ENCODE data around the gene TRHDE.

TRHDE gene

DNA sequence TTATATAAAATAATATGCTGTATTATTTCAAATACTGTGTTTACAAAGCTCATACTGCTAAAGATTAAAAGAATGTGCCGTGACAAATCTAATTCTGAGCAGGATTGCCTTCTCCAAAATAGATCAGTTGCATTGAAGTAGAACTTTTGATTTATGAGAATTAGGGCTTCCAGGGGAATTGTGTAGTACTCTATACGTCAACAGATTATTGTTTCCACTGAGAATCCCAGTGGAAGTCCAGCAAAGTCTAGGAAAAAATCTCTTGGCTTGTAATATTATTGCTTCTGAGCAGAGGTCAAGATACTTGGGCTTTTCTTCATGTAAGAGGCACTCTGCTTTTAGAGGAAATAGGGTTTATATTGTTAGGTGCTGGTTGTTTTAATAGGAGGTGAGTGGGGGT is 133.9 kb downstream of the TRHDE start:
- no peak for FAIRE-seq
- DNase-seq (ENCODE audit: insufficient read length, low spot score): no peak

GRCh38 chr12:72432037-72432604 is 160.0 kb downstream of the TRHDE start:
- FAIRE-seq (no peak), DNase-seq (ENCODE audit: insufficient read length, low spot score) (no peak)

DNA sequence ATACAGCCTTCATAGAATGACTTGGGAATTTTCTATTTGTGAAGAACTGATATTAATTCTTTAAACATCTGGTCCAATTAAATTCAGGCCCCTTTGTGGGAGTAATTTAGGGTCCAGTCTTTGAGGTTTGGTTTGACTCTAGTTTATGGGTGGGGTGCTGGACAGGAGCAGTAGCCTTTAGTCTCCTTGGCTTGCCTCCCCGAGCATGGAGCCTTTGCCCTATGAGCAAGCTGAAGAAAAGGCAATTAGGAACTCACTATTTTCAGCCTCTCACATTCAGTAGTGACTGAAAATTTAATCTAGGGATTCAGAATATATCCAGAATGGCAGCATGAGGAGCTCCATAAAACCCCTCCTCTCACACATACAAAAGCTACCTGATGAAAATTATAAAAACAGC is 161.1 kb downstream of the TRHDE start:
- no peak for DNase-seq (ENCODE audit: insufficient read length, low spot score)
- no peak for FAIRE-seq

DNA sequence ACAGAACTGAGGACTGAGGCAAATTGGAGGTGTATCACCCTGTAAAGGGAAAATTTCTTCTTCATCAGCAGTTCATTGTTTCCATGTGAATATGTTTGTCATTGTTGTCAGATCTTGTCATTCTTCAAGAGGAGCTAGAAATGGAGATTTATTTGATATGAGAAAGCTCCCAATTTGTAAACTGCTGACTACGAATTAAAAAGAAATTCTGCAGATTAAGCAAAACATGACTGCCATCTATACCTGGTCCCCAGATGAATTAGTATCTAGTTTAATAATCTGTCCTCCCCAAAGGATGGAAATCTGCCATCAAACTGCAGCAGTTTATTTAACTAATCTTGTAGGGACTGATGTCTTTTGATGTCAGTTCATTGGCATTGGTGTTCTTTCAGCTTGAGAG is 162.8 kb downstream of the TRHDE start:
- no peak for DNase-seq (ENCODE audit: insufficient read length, low spot score)
- FAIRE-seq: no peak

- DNase-seq (ENCODE audit: insufficient read length, low spot score) (no peak), FAIRE-seq (no peak)
These were observed 170.0 kb downstream of the TRHDE start for GRCh38 chr12:72442217-72442616.

GRCh38 chr12:72444125-72444524 is 172.0 kb downstream of the TRHDE start:
- DNase-seq (ENCODE audit: insufficient read length, low spot score) (no peak), FAIRE-seq (no peak)

DNA sequence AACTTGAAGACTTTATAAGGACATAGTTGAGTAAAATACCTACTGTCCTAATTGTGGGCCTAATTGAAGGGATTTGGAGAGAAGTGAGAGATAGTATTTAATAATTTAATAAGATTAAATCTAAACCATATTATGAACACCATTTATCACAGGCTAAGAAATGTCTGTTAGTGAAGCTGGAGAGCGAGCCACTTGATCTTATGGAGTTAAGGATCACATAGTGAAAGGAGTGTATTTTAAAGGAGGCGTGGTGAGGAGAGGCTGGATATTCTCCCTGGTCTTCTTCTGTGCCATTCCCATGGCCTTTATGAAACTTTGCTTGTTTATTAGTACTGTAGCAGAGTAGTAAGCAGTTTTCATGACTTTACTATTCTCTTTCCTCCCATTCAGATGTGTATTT is 172.4 kb downstream of the TRHDE start:
- FAIRE-seq: no peak
- no peak for DNase-seq (ENCODE audit: insufficient read length, low spot score)

DNA sequence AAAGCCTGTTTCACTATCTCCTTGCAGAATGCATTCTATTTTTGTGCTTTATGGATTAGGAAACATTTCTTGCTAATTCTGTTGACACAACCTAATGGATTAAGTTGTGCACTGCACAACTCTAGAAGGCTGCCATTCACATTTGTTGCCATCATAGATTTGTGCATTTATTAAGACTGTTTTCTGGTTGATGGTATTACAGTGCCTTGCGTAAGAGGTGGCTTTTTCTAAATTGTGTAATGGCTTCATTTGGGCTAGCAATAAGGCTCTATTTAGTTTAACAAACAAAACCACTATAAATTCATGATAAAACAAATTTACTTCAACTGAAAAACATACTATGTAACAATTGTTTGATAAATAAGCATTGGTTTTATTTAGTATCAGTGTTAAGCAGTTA is 175.9 kb downstream of the TRHDE start:
- no peak for FAIRE-seq
- DNase-seq (ENCODE audit: insufficient read length, low spot score): no peak

DNA sequence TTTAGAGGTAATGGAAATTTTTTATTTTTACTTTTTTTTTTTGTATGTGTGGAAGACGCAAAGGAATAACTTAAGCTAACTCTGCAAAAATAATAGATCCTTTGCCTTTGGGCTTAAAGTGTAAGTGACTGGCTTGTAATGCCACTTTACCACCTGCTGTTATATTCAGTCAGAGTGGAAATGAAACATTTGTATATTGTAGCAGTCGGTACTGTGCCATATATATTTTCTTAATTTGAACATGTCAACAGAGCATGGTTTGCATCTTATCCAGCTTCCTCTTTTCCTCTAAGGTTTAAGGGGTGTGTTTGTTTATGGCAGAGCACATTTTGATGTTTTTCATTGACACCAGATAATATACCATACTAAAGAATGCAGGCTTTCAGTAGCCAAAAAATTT is 176.6 kb downstream of the TRHDE start:
- FAIRE-seq (no peak), DNase-seq (ENCODE audit: insufficient read length, low spot score) (no peak)

GRCh38 chr12:72453066-72453465 is 180.9 kb downstream of the TRHDE start:
- FAIRE-seq: no peak
- DNase-seq (ENCODE audit: insufficient read length, low spot score): no peak

- FAIRE-seq (no peak), DNase-seq (ENCODE audit: insufficient read length, low spot score) (no peak)
These were observed 181.4 kb downstream of the TRHDE start for GRCh38 chr12:72453550-72453949.

GRCh38 chr12:72464471-72464870 is 192.3 kb downstream of the TRHDE start:
- no peak for FAIRE-seq
- DNase-seq (ENCODE audit: insufficient read length, low spot score): no peak

DNA sequence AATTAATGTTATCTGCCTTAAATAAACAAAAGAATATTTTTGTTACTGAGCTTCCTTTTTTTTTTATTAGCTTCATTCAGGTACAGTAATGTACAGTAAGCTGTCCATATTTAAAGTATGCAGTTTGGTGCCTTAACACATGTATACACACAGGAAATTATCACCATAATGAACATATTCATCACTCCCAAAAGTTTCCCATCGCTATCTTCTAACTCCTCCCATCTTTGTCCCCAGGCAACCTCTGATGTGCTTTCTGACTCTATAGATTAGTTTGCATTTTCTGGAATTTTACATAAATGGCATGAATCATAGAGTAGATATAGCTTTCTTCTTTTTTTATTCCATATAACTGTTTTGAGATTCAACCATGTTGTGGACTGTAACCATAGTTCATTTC is 193.0 kb downstream of the TRHDE start:
- DNase-seq (ENCODE audit: insufficient read length, low spot score) (no peak), FAIRE-seq (no peak)

DNA sequence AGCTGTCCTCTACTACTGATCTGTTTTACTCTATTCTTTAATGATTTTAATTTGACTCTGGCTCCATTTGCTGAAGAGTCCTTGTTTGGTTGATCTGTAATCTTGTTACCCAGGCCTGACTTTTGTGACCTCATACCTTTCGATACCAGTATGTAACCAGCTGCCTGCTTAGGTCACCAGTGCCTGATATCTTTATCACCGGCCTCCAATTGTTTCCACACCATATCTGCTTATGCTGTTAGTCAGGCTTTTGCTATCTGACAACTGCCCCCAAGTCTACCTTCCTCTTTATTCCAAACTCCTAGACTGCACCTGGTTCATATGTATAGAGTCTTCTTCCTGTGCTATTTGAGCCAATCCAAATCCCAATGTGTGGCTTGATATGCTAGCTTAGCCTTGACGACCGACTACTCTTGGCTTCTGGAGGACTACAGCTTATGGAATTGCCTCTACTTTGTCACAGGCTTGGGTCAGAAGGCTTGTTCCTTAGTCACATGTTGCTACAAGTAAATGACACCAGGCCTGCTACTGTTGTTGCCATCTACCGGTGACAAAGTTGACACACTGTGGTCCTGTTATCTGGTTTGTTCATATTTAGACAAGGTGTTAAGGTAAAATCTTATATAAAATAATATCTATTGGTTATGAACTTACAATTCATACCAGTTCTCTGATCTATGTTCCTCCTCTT is 193.9 kb downstream of the TRHDE start:
- DNase-seq (ENCODE audit: insufficient read length, low spot score) (no peak), FAIRE-seq (no peak)

GRCh38 chr12:72467985-72468384 is 195.8 kb downstream of the TRHDE start:
- no peak for DNase-seq (ENCODE audit: insufficient read length, low spot score)
- FAIRE-seq: no peak

DNA sequence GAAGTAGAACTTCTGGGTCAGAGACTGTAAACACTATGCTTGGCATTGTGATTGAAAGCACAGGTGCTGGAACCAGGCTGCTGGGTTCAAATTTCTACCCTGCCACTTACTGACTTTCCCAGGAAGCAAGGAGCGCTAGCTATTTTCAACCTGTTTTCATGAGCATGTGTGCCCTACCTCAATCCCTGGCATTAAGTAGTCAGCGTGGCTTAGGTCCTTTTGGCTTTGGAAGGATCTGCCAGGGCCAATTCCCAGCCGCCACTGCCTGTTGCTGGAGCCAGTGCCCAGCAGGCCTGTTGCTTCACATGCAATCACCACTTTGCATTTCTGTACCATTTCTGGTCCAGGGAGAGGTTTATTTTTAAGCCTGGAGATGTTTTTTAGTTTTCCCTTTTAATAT is 196.3 kb downstream of the TRHDE start:
- FAIRE-seq (no peak), DNase-seq (ENCODE audit: insufficient read length, low spot score) (no peak)

GRCh38 chr12:72471806-72472205 is 199.6 kb downstream of the TRHDE start:
- FAIRE-seq (no peak), DNase-seq (ENCODE audit: insufficient read length, low spot score) (no peak)

GRCh38 chr12:72472350-72472749 is 200.2 kb downstream of the TRHDE start:
- FAIRE-seq: no peak
- no peak for DNase-seq (ENCODE audit: insufficient read length, low spot score)

DNA sequence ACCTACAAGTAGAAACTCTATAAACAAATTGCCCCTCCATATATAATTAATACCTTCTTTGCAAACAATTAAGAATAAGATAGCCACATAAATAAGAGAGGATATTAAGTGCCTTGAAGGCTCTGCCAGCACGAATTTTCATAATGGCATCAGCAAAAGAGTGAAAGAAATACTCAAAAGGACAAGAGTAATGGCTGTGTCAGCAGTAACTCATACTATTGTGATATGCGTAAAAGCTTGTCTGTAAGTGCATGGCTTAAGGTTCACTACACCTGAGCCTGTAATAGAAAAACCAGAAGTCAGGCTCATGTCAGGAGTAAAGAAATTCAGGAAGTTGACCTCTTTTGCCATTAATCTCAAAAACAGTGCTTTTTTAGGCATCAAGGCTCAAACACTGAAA is 204.1 kb downstream of the TRHDE start:
- DNase-seq (ENCODE audit: insufficient read length, low spot score): no peak
- no peak for FAIRE-seq

DNA sequence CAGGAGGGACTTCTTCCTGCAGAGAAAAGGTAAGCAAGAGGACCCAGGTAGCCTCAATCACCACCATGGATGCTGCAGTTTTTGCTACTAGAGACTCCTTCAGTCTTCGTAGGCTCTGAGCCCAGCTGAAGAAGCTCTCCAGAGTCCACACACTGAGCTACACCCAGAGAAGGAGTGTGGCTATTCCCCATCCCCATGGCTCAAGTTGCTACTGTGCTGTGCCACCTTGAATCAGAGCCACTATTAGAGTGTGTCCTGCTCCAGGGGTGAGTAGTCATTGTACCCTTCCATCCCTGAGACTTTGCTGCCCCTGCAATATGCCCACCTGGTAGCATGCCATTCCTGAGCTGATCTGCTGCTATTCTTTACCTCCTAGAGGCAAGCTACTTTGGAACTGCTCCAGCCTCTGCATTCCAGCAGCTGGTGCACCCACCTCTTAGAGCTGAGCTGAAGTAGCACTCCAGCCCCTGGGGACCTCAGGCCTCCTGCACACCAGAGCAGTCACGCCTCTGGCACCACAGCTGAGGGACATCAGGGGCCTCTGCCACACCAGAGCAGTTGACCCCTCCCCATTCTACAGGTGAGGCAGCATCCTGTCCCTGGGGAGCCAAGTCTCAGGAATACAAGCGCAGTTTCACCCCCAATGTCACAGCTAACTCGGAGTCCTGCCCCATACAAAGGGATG is 213.0 kb downstream of the TRHDE start:
- DNase-seq (ENCODE audit: insufficient read length, low spot score) (no peak), FAIRE-seq (no peak)

DNA sequence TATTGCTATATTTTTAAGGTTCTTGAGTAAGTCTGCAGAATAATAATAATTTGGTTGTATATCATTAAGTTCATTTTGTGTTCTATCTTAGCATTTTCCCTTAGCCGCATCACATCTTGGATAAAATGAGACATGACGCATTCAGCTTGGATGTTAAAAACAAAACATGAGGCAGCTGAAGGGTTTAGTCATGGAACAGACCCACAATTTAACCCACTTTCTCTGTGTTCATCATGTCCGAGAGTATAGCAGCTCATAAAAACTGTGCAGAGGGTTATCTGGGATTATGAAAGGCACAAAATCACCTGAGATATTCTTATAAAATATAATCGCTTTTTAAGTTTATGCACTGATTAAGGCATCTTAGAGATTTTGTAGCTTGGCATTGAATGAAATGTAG is 219.3 kb downstream of the TRHDE start:
- DNase-seq (ENCODE audit: insufficient read length, low spot score) (no peak), FAIRE-seq (no peak)

GRCh38 chr12:72493407-72493806 is 221.2 kb downstream of the TRHDE start:
- DNase-seq (ENCODE audit: insufficient read length, low spot score): no peak
- FAIRE-seq: no peak

All from GM19239 (cell line).